GM18858 (cell line): Measurements from ENCODE around the gene FTO.
A peak's percentile ranks its signal among the peaks of the same experiment; 100 is the strongest.

Source experiments
- ATAC-seq: cut with Tn5 transposase; IDR thresholded peaks from one replicate; pipeline ENCODE4 v1.9.1; 2021; ENCODE audit not compliant: unreplicated experiment

FTO gene

GRCh38 chr16:54068212-54068611 lies 364.3 kb downstream of the FTO start:
- ATAC-seq: no peak

DNA sequence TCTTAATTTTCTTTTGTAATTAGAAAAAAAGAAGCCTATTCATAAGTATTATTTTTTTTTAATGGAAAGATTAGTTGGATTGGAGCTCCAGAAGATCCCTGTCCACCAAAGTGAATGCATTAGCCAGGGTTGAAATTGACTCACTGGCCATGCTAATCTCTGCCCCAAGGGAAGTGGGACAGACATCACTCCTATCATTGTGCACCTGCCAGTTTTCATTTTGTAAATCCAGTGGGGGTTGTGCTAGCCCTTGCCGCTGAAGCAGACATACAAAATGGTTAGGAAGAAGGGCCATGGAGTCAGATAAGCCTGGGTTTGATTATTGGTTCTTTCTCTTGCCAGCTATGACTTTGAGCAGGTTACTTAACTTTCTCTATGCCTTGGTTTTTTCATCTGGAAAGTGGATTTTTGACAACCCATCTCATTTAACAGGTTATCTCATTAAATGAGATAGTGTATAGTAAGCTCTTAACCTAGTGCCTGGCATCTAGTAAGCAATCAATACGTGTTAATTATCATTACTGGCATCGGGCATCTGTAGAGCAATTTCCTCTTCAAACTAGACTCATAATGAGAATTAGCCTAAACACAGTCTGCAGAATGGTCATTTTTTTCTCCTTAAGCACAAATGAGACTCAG lies 365.8 kb downstream of the FTO start:
- ATAC-seq: no peak

DNA sequence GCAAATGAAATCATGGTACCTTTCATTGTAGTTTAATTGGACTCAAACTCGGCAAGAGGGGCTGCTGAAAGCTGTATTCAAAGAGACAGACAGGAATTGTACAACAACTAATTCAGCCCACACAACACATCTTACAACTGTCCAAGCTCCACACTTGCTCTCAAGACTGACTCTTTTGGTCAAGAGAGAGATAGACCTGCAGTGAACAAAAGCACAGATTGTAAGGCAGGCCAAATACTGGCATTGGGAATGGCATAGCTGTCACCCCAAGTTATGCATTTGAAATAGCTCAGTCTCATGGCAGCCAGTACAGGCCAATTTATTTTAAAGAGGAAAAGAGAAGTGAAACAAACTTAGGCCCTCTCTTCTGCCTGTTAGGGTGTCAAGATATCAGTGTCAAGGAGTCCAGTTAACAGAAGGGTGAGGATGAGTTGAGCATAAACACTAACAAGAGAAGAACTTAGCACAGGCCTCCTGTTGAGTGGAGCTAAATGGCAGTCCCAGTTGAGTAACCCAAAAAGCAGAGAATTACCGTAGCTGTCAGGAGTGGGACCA lies 366.9 kb downstream of the FTO start:
- ATAC-seq: peak; percentile 72

GRCh38 chr16:54071514-54071913 lies 367.6 kb downstream of the FTO start:
- ATAC-seq: no peak

- no peak for ATAC-seq
Measured at GRCh38 chr16:54072237-54072636, 368.3 kb downstream of the FTO start.

DNA sequence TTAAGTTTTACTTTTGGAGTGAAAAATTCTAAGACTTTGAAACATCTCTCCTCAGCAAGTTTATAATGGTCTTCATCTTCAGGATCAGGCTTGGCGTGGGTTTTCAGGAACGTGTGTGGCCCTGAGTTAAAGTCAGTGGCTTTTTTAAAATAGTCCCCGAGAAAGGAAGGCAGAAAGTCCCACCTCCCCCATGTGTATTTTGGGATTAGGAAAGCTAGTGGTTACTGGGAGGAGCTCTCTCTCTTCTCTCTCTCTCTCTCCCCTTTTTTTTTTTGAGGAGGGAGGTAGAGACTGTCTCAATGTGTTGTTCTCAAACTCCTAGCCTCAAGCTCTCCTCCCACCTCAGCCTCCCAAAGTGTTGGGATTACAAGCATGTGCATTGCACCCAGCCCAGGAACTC lies 369.4 kb downstream of the FTO start:
- no peak for ATAC-seq

GRCh38 chr16:54075446-54075845 lies 371.5 kb downstream of the FTO start:
- ATAC-seq: no peak

DNA sequence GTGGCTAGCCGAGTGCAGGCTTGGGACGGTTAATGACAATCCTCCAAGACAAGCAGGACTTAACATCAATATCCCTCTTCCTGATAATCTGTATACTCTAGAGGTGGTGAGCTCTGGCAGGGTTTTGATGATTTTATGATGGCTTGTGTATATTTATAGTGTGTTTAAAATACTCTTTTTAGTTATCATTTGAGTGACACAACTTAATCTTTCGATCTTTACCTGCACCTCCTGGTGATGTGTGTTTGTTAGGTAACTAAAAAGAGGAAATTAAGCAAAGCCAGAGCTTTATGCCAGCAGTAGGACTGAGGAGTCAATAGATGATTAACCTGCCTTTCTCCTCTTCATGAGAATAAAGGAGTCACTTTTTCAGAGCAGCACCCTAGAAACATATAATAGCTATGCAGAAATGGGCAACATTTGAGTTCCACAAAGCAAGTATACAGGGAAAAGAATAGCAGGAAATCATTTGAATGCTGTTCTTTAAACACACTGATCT lies 372.1 kb downstream of the FTO start:
- no peak for ATAC-seq

DNA sequence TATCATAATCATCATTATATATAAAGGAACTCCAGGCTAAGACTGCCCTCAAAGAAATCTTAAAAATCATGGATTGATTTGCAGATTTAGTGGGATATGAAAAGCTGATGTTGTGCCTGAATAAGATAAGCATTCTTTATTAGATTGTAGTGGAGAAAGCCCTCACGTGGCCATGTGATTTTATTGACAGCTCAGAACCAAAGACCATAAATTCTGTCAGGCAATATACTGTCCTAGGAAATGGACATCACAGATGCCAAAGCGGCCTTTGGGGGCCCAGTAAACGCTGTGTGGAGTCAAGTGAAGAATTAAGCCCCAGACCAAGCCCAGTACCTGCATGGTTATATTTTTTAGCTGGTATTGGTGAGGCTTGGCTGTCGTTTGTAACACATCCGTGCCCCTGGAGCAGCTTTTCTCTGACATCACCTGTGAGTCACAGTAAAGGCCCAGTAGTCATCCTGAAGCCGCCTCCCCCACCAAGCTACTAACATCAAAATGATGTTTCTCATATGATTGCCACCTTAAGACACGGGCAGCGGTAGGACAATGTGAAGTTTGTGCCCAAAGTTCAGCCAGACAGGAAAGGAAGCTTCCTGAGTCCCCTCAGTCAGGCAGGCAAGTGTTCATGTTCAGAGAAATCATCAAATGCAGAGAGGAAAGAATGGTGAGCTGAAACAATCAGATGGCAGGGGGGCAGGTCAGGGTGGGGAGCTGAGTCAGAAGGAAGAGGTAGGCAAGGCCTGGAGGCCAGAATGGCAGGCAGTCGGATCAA lies 373.3 kb downstream of the FTO start:
- no peak for ATAC-seq

DNA sequence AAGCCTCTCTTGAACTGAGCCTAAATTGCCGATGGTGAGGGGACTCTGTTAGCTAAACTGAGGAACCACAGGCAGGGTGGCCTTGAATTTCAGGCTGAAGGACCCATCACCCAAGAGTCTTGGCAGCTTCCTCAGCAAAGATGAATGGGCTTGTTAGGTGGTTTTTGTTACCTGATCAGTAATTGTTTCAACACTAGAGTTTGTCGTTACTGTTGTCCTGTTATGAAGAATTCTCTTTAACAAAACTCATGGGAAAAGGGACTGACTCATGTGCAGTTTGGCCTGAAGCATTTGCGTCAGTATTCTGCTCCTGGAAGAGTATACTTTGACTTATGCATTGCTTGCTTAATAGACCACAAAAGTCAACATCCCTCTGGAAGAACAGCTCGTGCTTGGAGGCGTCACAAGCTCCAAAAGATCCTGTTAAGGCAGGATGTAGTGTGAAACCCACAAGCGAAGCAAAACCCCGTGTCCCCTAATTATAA lies 376.6 kb downstream of the FTO start:
- ATAC-seq: no peak

GRCh38 chr16:54086791-54087190 lies 382.8 kb downstream of the FTO start:
- ATAC-seq: no peak

DNA sequence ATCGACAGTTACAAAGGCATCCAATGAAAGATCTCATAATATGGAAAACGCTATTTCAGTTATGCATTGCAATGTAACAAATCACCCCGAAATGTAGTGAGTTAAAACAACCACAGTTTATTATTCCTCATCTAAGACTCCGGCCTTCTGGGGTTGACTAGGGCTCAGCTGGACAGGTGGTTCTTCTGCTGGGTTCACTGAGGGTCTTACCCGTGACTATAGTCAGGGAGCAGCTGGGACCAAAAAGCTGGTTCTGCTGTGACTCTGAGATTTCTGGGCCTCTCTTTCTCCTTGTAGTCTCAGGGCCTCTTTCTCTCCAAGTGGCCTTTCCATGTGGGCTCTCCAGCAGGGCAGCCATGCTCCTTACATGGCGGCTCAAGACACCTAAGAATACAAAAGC lies 386.6 kb downstream of the FTO start:
- ATAC-seq: no peak

- no peak for ATAC-seq
Measured at GRCh38 chr16:54093281-54093680, 389.3 kb downstream of the FTO start.

- ATAC-seq: no peak
Measured at GRCh38 chr16:54094641-54095040, 390.7 kb downstream of the FTO start.

DNA sequence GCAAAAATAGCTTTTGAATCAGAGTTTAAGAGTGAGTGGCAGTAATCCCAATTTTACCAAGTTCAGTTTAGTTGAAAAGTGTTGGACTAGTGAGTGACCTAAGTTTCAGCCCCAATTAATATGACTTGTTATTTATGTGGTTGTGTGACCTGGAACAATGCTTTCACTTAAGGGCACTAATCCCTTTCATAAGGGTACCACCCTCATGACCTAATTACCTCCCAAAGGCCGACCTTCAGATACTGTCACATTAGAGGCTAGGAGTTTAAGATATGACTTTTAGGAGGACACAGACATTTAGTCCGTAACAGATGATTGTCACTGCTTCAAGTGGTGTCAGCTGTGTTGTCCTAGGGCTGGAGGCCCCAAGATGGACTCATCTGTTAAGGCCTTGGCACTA lies 392.7 kb downstream of the FTO start:
- ATAC-seq: no peak

GRCh38 chr16:54097774-54098173 lies 393.8 kb downstream of the FTO start:
- no peak for ATAC-seq

GRCh38 chr16:54098247-54098646 lies 394.3 kb downstream of the FTO start:
- ATAC-seq: no peak

- no peak for ATAC-seq
Measured at GRCh38 chr16:54099627-54100026, 395.7 kb downstream of the FTO start.

DNA sequence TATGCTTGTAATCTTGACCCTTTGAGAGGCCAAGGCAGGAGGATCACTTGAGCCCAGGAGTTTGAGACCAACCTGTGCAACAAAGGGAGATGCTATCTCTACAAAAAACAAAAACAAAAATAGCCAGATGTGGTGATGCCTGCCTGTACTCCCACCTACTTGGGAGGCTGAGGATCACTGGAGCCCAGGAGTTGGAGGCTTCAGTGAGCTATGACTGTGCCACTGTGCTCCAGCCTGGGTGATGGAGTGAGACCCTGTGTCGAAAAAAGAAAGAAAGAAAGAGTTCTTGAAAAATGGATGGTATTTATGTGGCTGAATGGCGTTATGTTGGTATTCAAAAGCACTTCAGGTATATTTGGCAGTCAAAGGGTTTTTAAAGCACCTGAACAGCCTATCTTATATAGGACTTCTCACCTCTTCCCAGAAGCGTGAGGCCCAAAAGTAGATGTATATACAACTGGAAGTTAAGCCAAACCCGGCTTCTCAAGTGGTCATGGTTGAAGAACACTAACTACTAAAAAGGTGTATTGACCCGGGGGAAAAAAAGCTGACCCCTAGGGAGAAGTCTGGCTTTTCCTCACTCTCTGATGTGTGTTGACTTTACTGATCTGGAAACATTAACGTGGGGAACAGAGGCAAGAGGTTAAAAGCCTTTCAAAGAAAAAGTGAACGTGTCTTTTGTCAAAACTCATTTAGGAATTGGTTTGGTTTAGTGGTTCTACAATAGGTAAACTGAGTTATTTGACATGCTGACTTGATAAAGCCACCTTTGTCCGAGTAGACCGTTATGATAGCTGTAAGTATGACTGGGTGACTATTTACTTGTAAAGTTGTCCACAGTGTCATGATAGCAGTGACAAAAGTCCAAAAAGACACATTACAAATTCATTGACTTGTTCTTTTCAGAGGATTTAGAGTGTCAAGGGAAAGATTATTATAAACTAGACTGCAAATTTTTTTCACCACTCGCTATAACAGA lies 399.2 kb downstream of the FTO start:
- ATAC-seq: no peak

- ATAC-seq: no peak
Measured at GRCh38 chr16:54106057-54106456, 402.1 kb downstream of the FTO start.
